Activated CD4-positive, alpha-beta memory T cell treated with anti-CD3 and anti-CD28 coated beads for 36 hours (primary cell): ENCODE measurements around the gene ANKRD29. TPM values are rescaled to one million over a fixed set of nuclear protein-coding genes. Genes with fewer than 3 reads are reported as not detected.
A peak's percentile ranks its signal among the peaks of the same experiment; 100 is the strongest.
"Not testable (repeated sequence)": the region's sequence is repeated elsewhere in the genome, so short reads cannot be mapped to it uniquely, and the experiment has no call there.

Experiments
- CTCF ChIA-PET: fragments of 350-600 bp; sonication (Branson Sonifier 250); formaldehyde crosslinking; loops from one replicate; lab custom pipeline; 2021; ENCODE audit warnings: antibody characterized with exemption, inconsistent platforms; lab: Charles Lee
- POLR2A ChIA-PET: fragments of 350-600 bp; sonication (Branson Sonifier 250); formaldehyde crosslinking; loops from one replicate; lab custom pipeline; 2021; ENCODE audit warnings: antibody characterized with exemption; lab: Charles Lee
- DNase-seq: peaks from one replicate; pipeline ENCODE4 v3.0.0-alpha.2; 2020
- H3K27ac Mint-ChIP-seq: one replicate; pipeline ENCODE4 v1.8.0; 2021; ENCODE audit warnings: mixed read lengths
- H3K27me3 Mint-ChIP-seq: one replicate; pipeline ENCODE4 v1.8.0; 2021; ENCODE audit warnings: mixed read lengths
- H3K36me3 Mint-ChIP-seq: one replicate; pipeline ENCODE4 v1.8.0; 2021; ENCODE audit warnings: mixed read lengths
- H3K4me1 Mint-ChIP-seq: one replicate; pipeline ENCODE4 v1.8.0; 2021; ENCODE audit warnings: low read depth, mixed read lengths
- H3K4me3 Mint-ChIP-seq: one replicate; pipeline ENCODE4 v1.8.0; 2021; ENCODE audit warnings: mild to moderate bottlenecking, mixed read lengths
- H3K9me3 Mint-ChIP-seq: one replicate; pipeline ENCODE4 v1.8.0; 2021; ENCODE audit warnings: mixed read lengths
- intact Hi-C: fragments of 100-400 bp; cut with micrococcal nuclease; formaldehyde crosslinking; loops from one replicate; pipeline ENCODE4 v1.15.1; 2023
- total RNA-seq, 2 experiments: library from RNA; stranded (reverse); gene quantifications; one replicate each; pipeline ENCODE4 v1.2.3, GENCODE V29; 2021

ANKRD29 gene
- total RNA-seq, 2 experiments from 2014 or later = not detected

GRCh38 chr18:23626451-23627279 lies 36.0 kb downstream of the ANKRD29 start:
- Mint-ChIP-seq H3K4me1 (peaks cover 8% of the 10 kb centered on the region), H3K27ac (no peak overlapping the region), H3K9me3 (no peaks in the 10 kb centered on the region), H3K36me3 (no peaks in the 10 kb centered on the region), H3K27me3 (peaks cover 4% of the 10 kb centered on the region), H3K4me3 (no peak overlapping the region)
- ChIA-PET CTCF (interaction anchor here (0.9 to 9.7 kb wide), 5 partner anchors 8 to 289 kb away, joined by 3 to 94 read pairs (median 4); no protein-coding TSS in a partner anchor), POLR2A (no interaction called here)
- DNase-seq = no peak
- intact Hi-C loops = loop anchor here (5.0 kb wide), 2 partner anchors 36 to 61 kb away; partner anchors contain the start of genes ANKRD29 and LAMA3

GRCh38 chr18:23623040-23623439 lies 39.7 kb downstream of the ANKRD29 start:
- ChIA-PET CTCF (interaction anchor here (1.7 to 9.7 kb wide), 6 partner anchors 9 to 205 kb away, joined by 5 to 94 read pairs (median 8); partner anchors contain the start of gene LAMA3), POLR2A (no interaction called here)
- H3K9me3 Mint-ChIP-seq = no peaks in the 10 kb centered on the region

GRCh38 chr18:23619388-23619881 lies 43.3 kb downstream of the ANKRD29 start:
- no peaks in the 10 kb centered on the region for H3K36me3 Mint-ChIP-seq
- intact Hi-C loops = no loop called here
- peaks cover 30% of the 10 kb centered on the region for H3K27me3 Mint-ChIP-seq
- DNase-seq = peak; percentile 15
- CTCF ChIA-PET = no interaction called here
- H3K27ac Mint-ChIP-seq = no peak overlapping the region
- H3K4me1 Mint-ChIP-seq = peaks cover 7% of the 10 kb centered on the region
- POLR2A ChIA-PET = no interaction called here
- H3K9me3 Mint-ChIP-seq = no peaks in the 10 kb centered on the region
- H3K4me3 Mint-ChIP-seq = peak overlapping the region; percentile 48

More at GRCh38 chr18:23623040-23623439, 39.7 kb downstream of the ANKRD29 start:
- Mint-ChIP-seq H3K27me3 (peaks cover 27% of the 10 kb centered on the region), H3K4me3 (no peak overlapping the region), H3K36me3 (no peaks in the 10 kb centered on the region), H3K27ac (no peak overlapping the region), H3K4me1 (peaks cover 15% of the 10 kb centered on the region)
- DNase-seq = no peak
- intact Hi-C loops = loop anchor here (2.0 kb wide), 2 partner anchors 296 to 496 kb away; no protein-coding TSS in a partner anchor

GRCh38 chr18:23618862-23619387 lies 43.8 kb downstream of the ANKRD29 start:
- Mint-ChIP-seq H3K27ac (no peak overlapping the region), H3K9me3 (no peaks in the 10 kb centered on the region), H3K27me3 (peaks cover 30% of the 10 kb centered on the region), H3K4me3 (peak overlapping the region; percentile 48), H3K36me3 (no peaks in the 10 kb centered on the region), H3K4me1 (peaks cover 7% of the 10 kb centered on the region)
- ChIA-PET POLR2A (no interaction called here), CTCF (interaction anchor here (0.8 to 1.4 kb wide), 3 partner anchors 8 to 300 kb away, joined by 3 to 5 read pairs (median 5); no protein-coding TSS in a partner anchor)
- DNase-seq = no peak
- intact Hi-C loops = no loop called here

GRCh38 chr18:23617412-23618014 lies 45.2 kb downstream of the ANKRD29 start:
- intact Hi-C loops = no loop called here
- POLR2A ChIA-PET = interaction anchor here (0.6 kb wide), 1 partner anchor 104 kb away, joined by 3 read pairs; no protein-coding TSS in a partner anchor
- H3K9me3 Mint-ChIP-seq = no peaks in the 10 kb centered on the region
- CTCF ChIA-PET = interaction anchor here (1.2 to 1.4 kb wide), 2 partner anchors 86 to 301 kb away, joined by 5 read pairs; no protein-coding TSS in a partner anchor
- peaks cover 7% of the 10 kb centered on the region for H3K4me1 Mint-ChIP-seq
- H3K36me3 Mint-ChIP-seq = no peaks in the 10 kb centered on the region
- no peak overlapping the region for H3K27ac Mint-ChIP-seq
- peaks cover 30% of the 10 kb centered on the region for H3K27me3 Mint-ChIP-seq
- DNase-seq = no peak
- no peak overlapping the region for H3K4me3 Mint-ChIP-seq

GRCh38 chr18:23616258-23616657 lies 46.5 kb downstream of the ANKRD29 start:
- H3K36me3 Mint-ChIP-seq = no peaks in the 10 kb centered on the region
- POLR2A ChIA-PET = no interaction called here
- no peaks in the 10 kb centered on the region for H3K9me3 Mint-ChIP-seq
- H3K27me3 Mint-ChIP-seq = peaks cover 26% of the 10 kb centered on the region
- H3K27ac Mint-ChIP-seq = no peak overlapping the region
- no peak for DNase-seq
- H3K4me3 Mint-ChIP-seq = no peak overlapping the region
- CTCF ChIA-PET = no interaction called here
- H3K4me1 Mint-ChIP-seq = peaks cover 7% of the 10 kb centered on the region
- intact Hi-C loops = no loop called here

GRCh38 chr18:23614891-23615290 lies 47.8 kb downstream of the ANKRD29 start:
- no peak for DNase-seq
- Mint-ChIP-seq H3K27ac (no peak overlapping the region), H3K4me1 (peaks cover 6% of the 10 kb centered on the region), H3K36me3 (no peaks in the 10 kb centered on the region), H3K4me3 (no peak overlapping the region), H3K9me3 (no peaks in the 10 kb centered on the region), H3K27me3 (peaks cover 12% of the 10 kb centered on the region)
- CTCF ChIA-PET = interaction anchor here (0.9 to 1.6 kb wide), 3 partner anchors 10 to 88 kb away, joined by 3 to 5 read pairs (median 3); no protein-coding TSS in a partner anchor
- POLR2A ChIA-PET = interaction anchor here (0.6 kb wide), 1 partner anchor 24 kb away, joined by 4 read pairs; no protein-coding TSS in a partner anchor
- intact Hi-C loops = no loop called here

- Mint-ChIP-seq H3K27me3 (peaks cover 8% of the 10 kb centered on the region), H3K4me1 (peaks cover 2% of the 10 kb centered on the region)
- POLR2A ChIA-PET = interaction anchor here (0.6 kb wide), 1 partner anchor 25 kb away, joined by 4 read pairs; no protein-coding TSS in a partner anchor
These were observed 48.3 kb downstream of the ANKRD29 start for GRCh38 chr18:23614413-23614812.

GRCh38 chr18:23613091-23613475 lies 49.6 kb downstream of the ANKRD29 start:
- H3K9me3 Mint-ChIP-seq, H3K4me1 Mint-ChIP-seq, H3K27me3 Mint-ChIP-seq, H3K36me3 Mint-ChIP-seq, H3K27ac Mint-ChIP-seq, H3K4me3 Mint-ChIP-seq, DNase-seq, intact Hi-C loops: not testable (repeated sequence)
- ChIA-PET POLR2A (interaction anchor here (0.6 kb wide), 1 partner anchor 808 kb away, joined by 5 read pairs; no protein-coding TSS in a partner anchor), CTCF (interaction anchor here (1.0 to 1.6 kb wide), 3 partner anchors 9 to 90 kb away, joined by 3 to 10 read pairs (median 6); no protein-coding TSS in a partner anchor)

More at GRCh38 chr18:23614413-23614812, 48.3 kb downstream of the ANKRD29 start:
- no peak overlapping the region for H3K4me3 Mint-ChIP-seq
- no peaks in the 10 kb centered on the region for H3K36me3 Mint-ChIP-seq
- H3K27ac Mint-ChIP-seq = no peak overlapping the region
- intact Hi-C loops = no loop called here
- no peaks in the 10 kb centered on the region for H3K9me3 Mint-ChIP-seq
- no peak for DNase-seq
- CTCF ChIA-PET = interaction anchor here (0.9 to 1.6 kb wide), 4 partner anchors 8 to 89 kb away, joined by 3 to 10 read pairs (median 4); no protein-coding TSS in a partner anchor

- H3K4me3 Mint-ChIP-seq = no peak overlapping the region
- no peaks in the 10 kb centered on the region for H3K9me3 Mint-ChIP-seq
- DNase-seq = no peak
- H3K36me3 Mint-ChIP-seq = no peaks in the 10 kb centered on the region
- ChIA-PET POLR2A (interaction anchor here (0.6 kb wide), 1 partner anchor 809 kb away, joined by 5 read pairs; no protein-coding TSS in a partner anchor), CTCF (interaction anchor here (1.0 to 1.6 kb wide), 3 partner anchors 9 to 91 kb away, joined by 3 to 6 read pairs (median 4); no protein-coding TSS in a partner anchor)
- intact Hi-C loops = no loop called here
- H3K27ac Mint-ChIP-seq = no peak overlapping the region
- no peaks in the 10 kb centered on the region for H3K4me1 Mint-ChIP-seq
- no peaks in the 10 kb centered on the region for H3K27me3 Mint-ChIP-seq
These were observed 50.1 kb downstream of the ANKRD29 start for GRCh38 chr18:23612434-23613090.
